Upper lobe of left lung (tissue), 4 donors: ENCODE measurements around the gene MGAT4B.

Experiments
- CTCF ChIP-seq, 6 experiments: fragments of 450-650 bp in 4 of 6; fragments of 200-600 bp in 2 of 6; sonication (generic) in 2 of 6; IDR thresholded peaks; one replicate each; pipeline ENCODE4 v1.5.1; 2016 to 2019; ENCODE audit warnings: antibody characterized with exemption in 6 of 6
- EP300 ChIP-seq, 4 donors: sonication (generic); formaldehyde crosslinking; IDR thresholded peaks; one replicate each; pipeline ENCODE4 v1.5.1; 2017; ENCODE audit warnings: antibody characterized with exemption in 4 of 4, control low read depth in 2 of 4
- POLR2A ChIP-seq, 4 donors: fragments of 450-650 bp; IDR thresholded peaks; one replicate each; pipeline ENCODE4 v1.5.1; 2016 to 2017; ENCODE audit warnings: antibody characterized with exemption in 4 of 4, mild to moderate bottlenecking in 2 of 4
- POLR2AphosphoS5 ChIP-seq, 2 donors: sonication (generic); formaldehyde crosslinking; IDR thresholded peaks; one replicate each; pipeline ENCODE4 v1.5.1; 2017; ENCODE audit warnings: antibody characterized with exemption in 2 of 2

GRCh38 chr5:179776411-179776938 is 30.2 kb downstream of the MGAT4B start:
- TF ChIP-seq CTCF (IDR thresholded peaks at IDR 0.05) = no peak
- no peak for TF ChIP-seq POLR2A (IDR thresholded peaks at IDR 0.05)
- no peak for TF ChIP-seq EP300 (IDR thresholded peaks at IDR 0.05)
- no peak for TF ChIP-seq POLR2AphosphoS5 (IDR thresholded peaks at IDR 0.05)
